Liver (tissue), 9 donors: ENCODE results near the gene ZNF414. TPM values are rescaled to one million over a fixed set of nuclear protein-coding genes. Genes with fewer than 3 reads are reported as not detected.

ENCODE experiments used
- DNase-seq: peaks from one replicate; pipeline ENCODE4 v3.0.0-alpha.2; 2017; ENCODE audit warnings: low spot score
- H3K27ac ChIP-seq, 2 donors: one replicate each; pipeline ENCODE4 v1.7.0; 2013; ENCODE audit warnings: inconsistent platforms in 2 of 2, low read length in 2 of 2, control low read depth in 1 of 2, low read depth in 1 of 2, mild to moderate bottlenecking in 1 of 2
- H3K27me3 ChIP-seq, 4 donors: one replicate each; pipeline versions ENCODE4 v1.6.1 to v1.7.0; 2013; ENCODE audit warnings: low read length in 3 of 4, inconsistent platforms in 1 of 4, mild to moderate bottlenecking in 1 of 4, moderate library complexity in 1 of 4; ENCODE audit not compliant: control insufficient read depth in 4 of 4, insufficient read depth in 4 of 4
- H3K36me3 ChIP-seq, 4 donors: one replicate each; pipeline versions ENCODE4 v1.6.1 to v1.7.0; 2013; ENCODE audit warnings: low read length in 3 of 4, mild to moderate bottlenecking in 3 of 4, low read depth in 1 of 4, moderate library complexity in 1 of 4; ENCODE audit not compliant: control insufficient read depth in 4 of 4, insufficient read depth in 3 of 4
- H3K4me1 ChIP-seq, 4 donors: one replicate each; pipeline versions ENCODE4 v1.6.1 to v1.7.0; 2013; ENCODE audit warnings: low read length in 3 of 4, mild to moderate bottlenecking in 3 of 4, moderate library complexity in 1 of 4; ENCODE audit not compliant: control insufficient read depth in 4 of 4, insufficient read depth in 4 of 4
- H3K4me3 ChIP-seq, 3 donors: one replicate each; pipeline versions ENCODE4 v1.6.1 to v1.7.0; 2013; ENCODE audit warnings: low read length in 3 of 3, control low read depth in 1 of 3, low read depth in 1 of 3, mild to moderate bottlenecking in 1 of 3
- H3K9ac ChIP-seq, 2 donors: one replicate each; pipeline ENCODE4 v1.7.0; 2013; ENCODE audit warnings: low read length in 2 of 2, mild to moderate bottlenecking in 2 of 2, moderate library complexity in 2 of 2, control low read depth in 1 of 2, low read depth in 1 of 2
- H3K9me3 ChIP-seq, 4 donors: one replicate each; pipeline versions ENCODE4 v1.6.1 to v1.7.0; 2013; ENCODE audit warnings: low read length in 3 of 4; ENCODE audit not compliant: control insufficient read depth in 4 of 4
- ATF3 ChIP-seq: IDR thresholded peaks from 2 replicates; pipeline ENCODE4 v1.6.1; 2016; ENCODE audit warnings: antibody characterized with exemption
- CTCF ChIP-seq: fragments of 150-350 bp; IDR thresholded peaks from 2 replicates; pipeline ENCODE4 v1.5.1; 2017; ENCODE audit warnings: improper control_type of control experiment, low read depth, low read length; ENCODE audit not compliant: missing input control
- EGR1 ChIP-seq, 2 donors: IDR thresholded peaks; 2 replicates each; pipeline ENCODE4 v1.6.1; 2016 to 2018; ENCODE audit warnings: antibody characterized with exemption in 2 of 2, low read depth in 2 of 2
- FOXA1 ChIP-seq: IDR thresholded peaks from 2 replicates; pipeline ENCODE4 v1.6.1; 2016; ENCODE audit warnings: antibody characterized with exemption
- FOXA2 ChIP-seq: IDR thresholded peaks from 2 replicates; pipeline ENCODE4 v1.6.1; 2016; ENCODE audit warnings: antibody characterized with exemption
- GABPA ChIP-seq, 2 donors: IDR thresholded peaks in 1 of 2; conservative IDR thresholded peaks in 1 of 2; 2 replicates each; pipeline ENCODE4 v1.6.1; 2016; ENCODE audit warnings: antibody characterized with exemption in 2 of 2, mild to moderate bottlenecking in 1 of 2, moderate library complexity in 1 of 2
- HNF4A ChIP-seq, 2 donors: conservative IDR thresholded peaks; 2 replicates each; pipeline ENCODE4 v1.6.1; 2016; ENCODE audit warnings: antibody characterized with exemption in 2 of 2, mild to moderate bottlenecking in 2 of 2
- HNF4G ChIP-seq: IDR thresholded peaks from 2 replicates; pipeline ENCODE4 v1.6.1; 2016; ENCODE audit warnings: antibody characterized with exemption
- JUND ChIP-seq, 2 donors: IDR thresholded peaks; 2 replicates each; pipeline ENCODE4 v1.6.1; 2016; ENCODE audit warnings: antibody characterized with exemption in 2 of 2
- NR2F2 ChIP-seq: IDR thresholded peaks from 2 replicates; pipeline ENCODE4 v1.6.1; 2016; ENCODE audit warnings: antibody characterized with exemption
- RAD21 ChIP-seq, 2 donors: IDR thresholded peaks; 2 replicates each; pipeline ENCODE4 v1.6.1; 2016; ENCODE audit warnings: antibody characterized with exemption in 2 of 2, mild to moderate bottlenecking in 2 of 2
- REST ChIP-seq: IDR thresholded peaks from 2 replicates; pipeline ENCODE4 v1.6.1; 2016; ENCODE audit warnings: antibody characterized with exemption, mild to moderate bottlenecking
- RXRA ChIP-seq, 2 donors: IDR thresholded peaks; 2 replicates each; pipeline ENCODE4 v1.6.1; 2017 to 2018; ENCODE audit warnings: antibody characterized with exemption in 2 of 2, mild to moderate bottlenecking in 1 of 2
- SP1 ChIP-seq: IDR thresholded peaks from 2 replicates; pipeline ENCODE4 v1.6.1; 2018; ENCODE audit warnings: antibody characterized with exemption, mild to moderate bottlenecking
- TAF1 ChIP-seq: conservative IDR thresholded peaks from 2 replicates; pipeline ENCODE4 v1.6.1; 2016; ENCODE audit warnings: antibody characterized with exemption, mild to moderate bottlenecking
- YY1 ChIP-seq: IDR thresholded peaks from 2 replicates; pipeline ENCODE4 v1.6.1; 2016; ENCODE audit warnings: antibody characterized with exemption, mild to moderate bottlenecking
- ZBTB33 ChIP-seq: IDR thresholded peaks from 2 replicates; pipeline ENCODE4 v1.6.1; 2016; ENCODE audit warnings: antibody characterized with exemption
- WGBS: extraction: QIAGEN DNeasy Blood & Tissue Kit; methylation state at CpG from one replicate; pipeline ENCODE4 v1.1.7; 2013; 5-methylcytosine and 5-hydroxymethylcytosine counted together
- polyA plus RNA-seq, 2 donors: library from polyadenylated mRNA; stranded (reverse) in 1 of 2; unstranded in 1 of 2; fragments of 200-250 nt in 1 of 2; fragments of >200 nt in 1 of 2; fragmentation: Nextera tagmentation in 1 of 2; extraction: Ambion mirVana in 1 of 2; gene quantifications; one replicate each; pipeline versions ENCODE4 v1.2.1 to v1.2.3, GENCODE V29; 2013 to 2015
- total RNA-seq, 2 donors: library from RNA; depleted of rRNA; stranded (reverse); fragments of >200 nt; gene quantifications; one replicate each; pipeline ENCODE4 v1.2.3, GENCODE V29; 2014
- TF ChIP-seq, protein P1 (sequence below): IDR thresholded peaks from 2 replicates; pipeline ENCODE4 v1.6.1; 2016; ENCODE audit warnings: antibody characterized with exemption
- donor health status: healthy.
- donor health status: healthy.
- donor health status: healthy.
- donor health status: healthy.
- donor health status: healthy.

ZNF414 gene, protein sequence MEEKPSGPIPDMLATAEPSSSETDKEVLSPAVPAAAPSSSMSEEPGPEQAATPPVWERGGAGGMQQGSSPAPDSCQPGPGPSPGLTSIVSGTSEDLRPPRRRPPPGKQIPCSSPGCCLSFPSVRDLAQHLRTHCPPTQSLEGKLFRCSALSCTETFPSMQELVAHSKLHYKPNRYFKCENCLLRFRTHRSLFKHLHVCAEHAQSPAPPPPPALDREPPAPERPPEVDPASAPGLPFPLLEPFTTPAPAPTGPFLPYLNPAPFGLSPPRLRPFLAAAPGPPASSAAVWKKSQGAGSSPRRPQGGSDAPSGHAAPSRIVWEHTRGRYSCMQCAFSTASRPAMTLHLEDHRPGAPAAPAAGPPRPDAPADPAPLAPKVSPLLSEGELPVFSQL
- total RNA-seq (10 to 100 TPM in 1 of 2 donors, 1 to 10 TPM in 1; 3.5 to 10.3 TPM), polyA plus RNA-seq (10 to 100 TPM in 1 of 2 donors, 1 to 10 TPM in 1; 4.1 to 16.0 TPM)

GRCh38 chr19:8513687-8514504, at the start of gene ZNF414:
Gene ZNF414 (minus strand): TSS chr19:8514167. CDS start chr19:8514046, 121 bp downstream.
- Histone ChIP-seq H3K4me1 (peaks cover 6 to 22% (median 17%) of the 10 kb centered on the region in 4 donors), H3K36me3 (peaks cover 0 to 2% (median 0%) of the 10 kb centered on the region in 4 donors), H3K27me3 (no peaks in the 10 kb centered on the region), H3K4me3 (peak within 1 kb of the TSS; percentile 74 to 93 (median 76)), H3K9me3 (no peaks in the 10 kb centered on the region), H3K27ac (peak within 1 kb of the TSS; percentile 99), H3K9ac (peak within 1 kb of the TSS; percentile 56 to 78)
- TF ChIP-seq ZBTB33 (peak; percentile 98), ATF3 (no peak), FOXA1 (no peak), SP1 (peak; percentile 34), TAF1 (peak; percentile 85), FOXA2 (no peak), NR2F2 (no peak), RAD21 (IDR thresholded peaks at IDR 0.05) (no peak), HNF4G (no peak), HNF4A (conservative IDR thresholded peaks at IDR 0.05) (no peak), RXRA (IDR thresholded peaks at IDR 0.05) (peak; percentile 28 to 40), GABPA (IDR thresholded peaks at IDR 0.05 in 1 of 2, conservative IDR thresholded peaks at IDR 0.05 in 1 of 2) (peak in 1 of 2 donors; percentile 83), JUND (IDR thresholded peaks at IDR 0.05) (no peak), EGR1 (IDR thresholded peaks at IDR 0.05; ENCODE audit: low read depth in 2 of 2) (no peak), YY1 (peak; percentile 89), REST (peak; percentile 82), CTCF (no peak)
- TF ChIP-seq, protein P1, sequence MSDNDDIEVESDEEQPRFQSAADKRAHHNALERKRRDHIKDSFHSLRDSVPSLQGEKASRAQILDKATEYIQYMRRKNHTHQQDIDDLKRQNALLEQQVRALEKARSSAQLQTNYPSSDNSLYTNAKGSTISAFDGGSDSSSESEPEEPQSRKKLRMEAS = no peak
- peak; percentile 99 for DNase-seq
- WGBS = 2% methylated on average over 70 of the region's 70 CpGs
